IMR-90 (cell line): ENCODE results near the gene IL17REL.

Experiments used
- CEBPB ChIP-seq: IDR thresholded peaks from 2 replicates; pipeline ENCODE4 v1.6.1; 2012; ENCODE audit warnings: low read depth, low read length, improper control_type of control experiment
- FOS ChIP-seq: fragments of 150-350 bp; IDR thresholded peaks from 2 replicates; pipeline ENCODE4 v1.6.1; 2016; ENCODE audit warnings: low read depth, low read length
- MAZ ChIP-seq: IDR thresholded peaks from 2 replicates; pipeline ENCODE4 v1.6.1; 2012; ENCODE audit warnings: low read depth, mild to moderate bottlenecking, low read length, improper control_type of control experiment, moderate library complexity, borderline replicate concordance
- MXI1 ChIP-seq: IDR thresholded peaks from 2 replicates; pipeline ENCODE4 v1.6.1; 2012; ENCODE audit warnings: low read depth, mild to moderate bottlenecking, low read length, moderate library complexity, borderline replicate concordance
- POLR2A ChIP-seq: IDR thresholded peaks from 2 replicates; pipeline ENCODE4 v1.6.1; 2012; ENCODE audit warnings: mild to moderate bottlenecking, low read depth, low read length
- RCOR1 ChIP-seq: IDR thresholded peaks from 2 replicates; pipeline ENCODE4 v1.6.1; 2012; ENCODE audit warnings: mild to moderate bottlenecking, low read length, improper control_type of control experiment; ENCODE audit not compliant: insufficient replicate concordance
- USF2 ChIP-seq: fragments of 150-350 bp; IDR thresholded peaks from 2 replicates; pipeline ENCODE4 v1.6.1; 2017; ENCODE audit warnings: mild to moderate bottlenecking, antibody characterized with exemption, low read length, low read depth
- TF ChIP-seq, protein P1 (sequence below): conservative IDR thresholded peaks from 2 replicates; pipeline ENCODE4 v1.5.1; 2012; ENCODE audit warnings: mild to moderate bottlenecking, low read depth, low read length, improper control_type of control experiment

DNA sequence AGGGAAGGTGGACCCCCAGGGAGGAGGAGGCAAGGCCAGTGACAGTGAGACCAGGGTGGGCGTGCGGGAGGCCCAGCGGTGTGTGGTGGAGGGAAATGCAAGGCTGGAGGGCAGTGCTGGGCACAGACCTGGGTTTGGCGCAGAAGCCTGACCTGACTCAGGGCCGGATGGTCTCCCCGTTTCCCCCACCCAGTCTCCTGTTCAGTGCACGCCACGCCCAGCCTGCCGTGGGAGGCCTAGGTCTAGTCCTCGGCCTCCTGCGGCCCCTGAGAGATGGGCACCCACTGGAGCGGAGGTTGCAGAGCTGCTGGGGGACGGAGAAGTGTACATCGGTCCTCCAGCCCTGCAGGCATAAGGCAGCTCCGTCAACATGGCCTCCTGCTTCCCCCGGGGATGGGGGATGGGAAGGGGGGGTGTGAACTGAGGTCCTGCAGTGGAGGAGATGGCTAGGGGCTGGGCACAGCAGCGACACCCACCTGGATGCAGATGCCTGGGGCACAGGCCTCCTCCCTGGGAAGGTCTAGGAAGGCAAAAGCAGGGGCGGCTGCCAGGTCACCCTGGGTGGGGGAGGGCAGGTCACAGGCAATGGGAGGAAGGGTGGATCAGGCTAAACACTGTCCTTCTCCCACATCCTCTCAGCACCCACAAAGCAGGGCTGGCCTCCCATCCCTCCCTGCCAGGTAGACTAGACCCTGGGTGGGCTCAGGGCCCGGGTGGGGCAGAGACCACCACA lies 15.9 kb downstream of the IL17REL start:
- TF ChIP-seq MAZ (no peak), POLR2A (no peak), RCOR1 (no peak), MXI1 (no peak), FOS (no peak), CEBPB (no peak), USF2 (no peak)
- TF ChIP-seq, protein P1, sequence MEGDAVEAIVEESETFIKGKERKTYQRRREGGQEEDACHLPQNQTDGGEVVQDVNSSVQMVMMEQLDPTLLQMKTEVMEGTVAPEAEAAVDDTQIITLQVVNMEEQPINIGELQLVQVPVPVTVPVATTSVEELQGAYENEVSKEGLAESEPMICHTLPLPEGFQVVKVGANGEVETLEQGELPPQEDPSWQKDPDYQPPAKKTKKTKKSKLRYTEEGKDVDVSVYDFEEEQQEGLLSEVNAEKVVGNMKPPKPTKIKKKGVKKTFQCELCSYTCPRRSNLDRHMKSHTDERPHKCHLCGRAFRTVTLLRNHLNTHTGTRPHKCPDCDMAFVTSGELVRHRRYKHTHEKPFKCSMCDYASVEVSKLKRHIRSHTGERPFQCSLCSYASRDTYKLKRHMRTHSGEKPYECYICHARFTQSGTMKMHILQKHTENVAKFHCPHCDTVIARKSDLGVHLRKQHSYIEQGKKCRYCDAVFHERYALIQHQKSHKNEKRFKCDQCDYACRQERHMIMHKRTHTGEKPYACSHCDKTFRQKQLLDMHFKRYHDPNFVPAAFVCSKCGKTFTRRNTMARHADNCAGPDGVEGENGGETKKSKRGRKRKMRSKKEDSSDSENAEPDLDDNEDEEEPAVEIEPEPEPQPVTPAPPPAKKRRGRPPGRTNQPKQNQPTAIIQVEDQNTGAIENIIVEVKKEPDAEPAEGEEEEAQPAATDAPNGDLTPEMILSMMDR: no peak
